Ovary (tissue), 9 donors: Measurements from ENCODE around the gene CNOT6L. TPM values are rescaled to one million over a fixed set of nuclear protein-coding genes. Genes with fewer than 3 reads are reported as not detected.
"Not testable (repeated sequence)": the region's sequence is repeated elsewhere in the genome, so short reads cannot be mapped to it uniquely, and the experiment has no call there.

ENCODE experiments used
- DNase-seq, 5 donors: peaks; one replicate each; pipeline ENCODE4 v3.0.0-alpha.2; 2019 to 2020
- H3K27ac ChIP-seq, 2 donors: fragments of 200-600 bp; one replicate each; pipeline versions ENCODE4 v1.5.1 to v1.8.0; 2019 to 2022
- H3K27me3 ChIP-seq: fragments of 200-600 bp; one replicate; pipeline ENCODE4 v1.8.0; 2022
- H3K36me3 ChIP-seq: fragments of 200-600 bp; sonication (generic); one replicate; pipeline ENCODE4 v1.5.1; 2019
- H3K4me1 ChIP-seq: one replicate; pipeline ENCODE4 v1.8.1; 2013; ENCODE audit warnings: mild to moderate bottlenecking, moderate library complexity; ENCODE audit not compliant: insufficient read depth
- H3K4me3 ChIP-seq: fragments of 200-600 bp; sonication (generic); one replicate; pipeline ENCODE4 v1.5.1; 2017
- H3K9me3 ChIP-seq, 2 donors: fragments of 200-600 bp in 1 of 2; sonication (generic) in 1 of 2; one replicate each; pipeline versions ENCODE4 v1.5.1 to v1.8.1; 2013 to 2019; ENCODE audit warnings: mild to moderate bottlenecking in 1 of 2, moderate library complexity in 1 of 2
- CTCF ChIP-seq, 3 donors: fragments of 450-650 bp in 2 of 3; fragments of 200-600 bp in 1 of 3; IDR thresholded peaks; one replicate each; pipeline versions ENCODE4 v1.5.1 to v1.8.0; 2016 to 2022; ENCODE audit warnings: antibody characterized with exemption in 3 of 3, mild to moderate bottlenecking in 1 of 3
- EP300 ChIP-seq: sonication (generic); formaldehyde crosslinking; IDR thresholded peaks from one replicate; pipeline ENCODE4 v1.6.1; 2017; ENCODE audit warnings: antibody characterized with exemption
- POLR2A ChIP-seq: fragments of 450-650 bp; IDR thresholded peaks from one replicate; pipeline ENCODE4 v1.6.1; 2017; ENCODE audit warnings: antibody characterized with exemption, mild to moderate bottlenecking, moderate library complexity
- WGBS, 3 donors: extraction: QIAGEN DNeasy Blood & Tissue Kit in 1 of 3; methylation state at CpG; one replicate each; pipeline versions ENCODE4 v1.1.5 to v1.1.7; 2013 to 2017; 5-methylcytosine and 5-hydroxymethylcytosine counted together
- intact Hi-C, 4 donors: fragments of 100-400 bp; cut with DNase I; formaldehyde crosslinking; loops; one replicate each; pipeline versions ENCODE4 v1.11.0 to v1.15.1; 2022 to 2023
- polyA plus RNA-seq, 2 donors: library from polyadenylated mRNA; stranded (reverse); fragments of 200-250 nt in 1 of 2; fragments of 350-450 nt in 1 of 2; fragmentation: Illumina TruSeq in 1 of 2; extraction: RNeasy Lipid Tissue Mini Kit (QIAGEN cat#74804) in 1 of 2; gene quantifications; one replicate each; pipeline ENCODE4 v1.2.3, GENCODE V29; 2013 to 2014
- total RNA-seq, 7 donors: library from RNA; depleted of rRNA in 2 of 7; stranded (reverse); fragments of >200 nt in 2 of 7; fragmentation: NEBNext Ultra II Directional in 3 of 7; extraction: Animal tissue kit (Norgen Biotek cat#: 25700) in 3 of 7; gene quantifications; one replicate each; pipeline versions ENCODE4 v1.1.0 to v1.2.4, GENCODE V29; 2016 to 2023
- donor health status: DM: no; HTN: no; CAD: no; lungs with moderate emphysema.
- donor health status: DM: no; HTN: no; CAD: no.
- donor health status: Bipolar disorder and iron deficiency.
- donor health status: DM: yes; HTN: yes; CAD: no.
- donor health status: DM: no; HTN: no; CAD: no.
- donor health status: DM: yes; HTN: yes; CAD: no.

CNOT6L gene
- total and polyA plus RNA-seq, 9 donors: 7.7 to 58.6 (median 47.0) TPM

- no peak for DNase-seq
- WGBS, 3 donors: 93 to 95% (median 93%) methylated on average over 1 of the region's 1 CpG
- Histone ChIP-seq H3K36me3 (no peaks in the 10 kb centered on the region), H3K27ac (no peak overlapping the region), H3K9me3 (no peaks in the 10 kb centered on the region), H3K4me3 (no peak overlapping the region), H3K4me1 (peaks cover 3% of the 10 kb centered on the region), H3K27me3 (no peaks in the 10 kb centered on the region)
- no peak for TF ChIP-seq EP300
- no peak for TF ChIP-seq POLR2A
- no peak for TF ChIP-seq CTCF (IDR thresholded peaks at IDR 0.05)
- intact Hi-C loops: no loop called here
Measured at GRCh38 chr4:77731656-77732055, 87.5 kb downstream of the CNOT6L start.

GRCh38 chr4:77728420-77728819 is 90.7 kb downstream of the CNOT6L start:
- intact Hi-C loops: no loop called here
- Histone ChIP-seq H3K27ac (no peak overlapping the region), H3K36me3 (no peaks in the 10 kb centered on the region), H3K9me3 (no peaks in the 10 kb centered on the region), H3K4me3 (no peak overlapping the region), H3K4me1 (no peaks in the 10 kb centered on the region), H3K27me3 (no peaks in the 10 kb centered on the region)
- no peak for DNase-seq
- TF ChIP-seq POLR2A (no peak), EP300 (no peak), CTCF (IDR thresholded peaks at IDR 0.05) (no peak)
- WGBS, 3 donors: 98 to 100% (median 100%) methylated on average over 1 of the region's 1 CpG

- H3K4me3 ChIP-seq: no peak overlapping the region
- TF ChIP-seq POLR2A: no peak
- TF ChIP-seq CTCF (IDR thresholded peaks at IDR 0.05): no peak
- no peak for TF ChIP-seq EP300
- no peaks in the 10 kb centered on the region for H3K27me3 ChIP-seq
- H3K36me3 ChIP-seq: no peaks in the 10 kb centered on the region
- no peak for DNase-seq
- H3K27ac ChIP-seq: no peak overlapping the region
- intact Hi-C loops: no loop called here
- H3K4me1 ChIP-seq: no peaks in the 10 kb centered on the region
- no peaks in the 10 kb centered on the region for H3K9me3 ChIP-seq
Measured at GRCh38 chr4:77721073-77721472, 98.1 kb downstream of the CNOT6L start.

- intact Hi-C loops, H3K27ac ChIP-seq, H3K4me3 ChIP-seq, H3K9me3 ChIP-seq, H3K36me3 ChIP-seq, H3K4me1 ChIP-seq, H3K27me3 ChIP-seq, DNase-seq: not testable (repeated sequence)
- 75 to 90% (median 80%) methylated on average over 2 to 3 of the region's 3 CpGs for WGBS, 3 donors
Measured at GRCh38 chr4:77718500-77718899, 100.7 kb downstream of the CNOT6L start.

GRCh38 chr4:77715414-77716290 is 103.5 kb downstream of the CNOT6L start:
- TF ChIP-seq EP300 (no peak), POLR2A (no peak), CTCF (IDR thresholded peaks at IDR 0.05) (no peak)
- no peaks in the 10 kb centered on the region for H3K27me3 ChIP-seq
- H3K9me3 ChIP-seq: no peaks in the 10 kb centered on the region
- H3K36me3 ChIP-seq: no peaks in the 10 kb centered on the region
- no peak overlapping the region for H3K27ac ChIP-seq
- intact Hi-C loops: no loop called here
- 94 to 97% (median 96%) methylated on average over 3 of the region's 3 CpGs for WGBS, 3 donors
- H3K4me3 ChIP-seq: no peak overlapping the region
- no peaks in the 10 kb centered on the region for H3K4me1 ChIP-seq
- no peak for DNase-seq
